CD4-positive, alpha-beta T cell treated with Interleukin-15 for 4 hours (primary cell): Measurements from ENCODE around the gene SNRNP70.
"Not testable (repeated sequence)": the region's sequence is repeated elsewhere in the genome, so short reads cannot be mapped to it uniquely, and the experiment has no call there.

Experiments used
- DNase-seq: peaks from one replicate; pipeline ENCODE4 v3.0.0-alpha.2; 2020; ENCODE audit warnings: low spot score

SNRNP70 gene

GRCh38 chr19:49120325-49120683 lies 35.1 kb downstream of the SNRNP70 start:
- DNase-seq, result no peak

- no peak for DNase-seq
Measured at GRCh38 chr19:49120868-49121267, 35.6 kb downstream of the SNRNP70 start.

- DNase-seq, result not testable (repeated sequence)
Measured at GRCh38 chr19:49121841-49122240, 36.6 kb downstream of the SNRNP70 start.

GRCh38 chr19:49123285-49123684 lies 38.0 kb downstream of the SNRNP70 start:
- DNase-seq, result not testable (repeated sequence)

GRCh38 chr19:49125025-49125731 lies 39.9 kb downstream of the SNRNP70 start:
- no peak for DNase-seq

GRCh38 chr19:49126575-49126974 lies 41.3 kb downstream of the SNRNP70 start:
- no peak for DNase-seq

- DNase-seq, result not testable (repeated sequence)
Measured at GRCh38 chr19:49127225-49127624, 42.0 kb downstream of the SNRNP70 start.

GRCh38 chr19:49127674-49128544 lies 42.7 kb downstream of the SNRNP70 start:
- DNase-seq, result peak; percentile 94

- no peak for DNase-seq
Measured at GRCh38 chr19:49128545-49129237, 43.4 kb downstream of the SNRNP70 start.

GRCh38 chr19:49129238-49129583 lies 44.0 kb downstream of the SNRNP70 start:
- no peak for DNase-seq

GRCh38 chr19:49130325-49130724 lies 45.1 kb downstream of the SNRNP70 start:
- no peak for DNase-seq

- DNase-seq, result peak; percentile 16
Measured at GRCh38 chr19:49132974-49133609, 47.8 kb downstream of the SNRNP70 start.

GRCh38 chr19:49133621-49134454 lies 48.6 kb downstream of the SNRNP70 start:
- DNase-seq, result peak; percentile 32

- DNase-seq, result no peak
Measured at GRCh38 chr19:49135686-49136085, 50.4 kb downstream of the SNRNP70 start.

- DNase-seq, result no peak
Measured at GRCh38 chr19:49136771-49137171, 51.5 kb downstream of the SNRNP70 start.

- DNase-seq, result no peak
Measured at GRCh38 chr19:49140951-49141350, 55.7 kb downstream of the SNRNP70 start.

- no peak for DNase-seq
Measured at GRCh38 chr19:49141352-49141751, 56.1 kb downstream of the SNRNP70 start.

GRCh38 chr19:49142866-49143335 lies 57.6 kb downstream of the SNRNP70 start:
- peak; percentile 48 for DNase-seq

GRCh38 chr19:49145573-49146407 lies 60.5 kb downstream of the SNRNP70 start:
- DNase-seq, result peak; percentile 75

GRCh38 chr19:49146408-49146770 lies 61.1 kb downstream of the SNRNP70 start:
- DNase-seq, result not testable (repeated sequence)
